HG03442 (cell line): ENCODE results near the gene NAA40.

ENCODE experiments used
- ATAC-seq: cut with Tn5 transposase; IDR thresholded peaks from one replicate; pipeline ENCODE4 v1.9.1; 2021; ENCODE audit warnings: mild to moderate bottlenecking, moderate library complexity; ENCODE audit not compliant: unreplicated experiment

Gene NAA40

GRCh38 chr11:63985812-63986155 is 47.0 kb downstream of the NAA40 start:
- no peak for ATAC-seq

- ATAC-seq, result peak; percentile 69
These were observed 47.5 kb downstream of the NAA40 start, which contains the start of gene OTUB1 for GRCh38 chr11:63986156-63986931. TSS of gene OTUB1 (plus strand) at chr11:63986438. CDS start at chr11:63986457, 19 bp downstream.

- no peak for ATAC-seq
These were observed 48.2 kb downstream of the NAA40 start for GRCh38 chr11:63986932-63987513.

- no peak for ATAC-seq
These were observed 52.8 kb downstream of the NAA40 start for GRCh38 chr11:63991558-63991957.

- no peak for ATAC-seq
These were observed 54.3 kb downstream of the NAA40 start for GRCh38 chr11:63993100-63993499.

- ATAC-seq, result no peak
These were observed 55.2 kb downstream of the NAA40 start for GRCh38 chr11:63993993-63994392.

GRCh38 chr11:63996512-63996911 is 57.7 kb downstream of the NAA40 start:
- ATAC-seq, result no peak

GRCh38 chr11:63997104-63997700 is 58.4 kb downstream of the NAA40 start:
- no peak for ATAC-seq

- no peak for ATAC-seq
These were observed 59.1 kb downstream of the NAA40 start for GRCh38 chr11:63997801-63998337.

GRCh38 chr11:63998558-63999348 is 60.0 kb downstream of the NAA40 start:
- no peak for ATAC-seq

GRCh38 chr11:63999349-64000025 is 60.7 kb downstream of the NAA40 start:
- no peak for ATAC-seq

- peak; percentile 35 for ATAC-seq
These were observed 61.4 kb downstream of the NAA40 start for GRCh38 chr11:64000026-64000739.

GRCh38 chr11:64000740-64001483 is 62.1 kb downstream of the NAA40 start:
- no peak for ATAC-seq

GRCh38 chr11:64001484-64002420 is 63.0 kb downstream of the NAA40 start:
- ATAC-seq, result no peak

- ATAC-seq, result no peak
These were observed 65.2 kb downstream of the NAA40 start for GRCh38 chr11:64003807-64004589.

- ATAC-seq, result no peak
These were observed 65.8 kb downstream of the NAA40 start for GRCh38 chr11:64004590-64004984.

GRCh38 chr11:64005691-64006090 is 66.9 kb downstream of the NAA40 start:
- no peak for ATAC-seq
